ENCODE results near the gene CDC42. TPM values are rescaled to one million over a fixed set of nuclear protein-coding genes. Genes with fewer than 3 reads are reported as not detected.

The CDC42 gene
- total and polyA plus RNA-seq, 2 experiments from 2014 or later, result 119 to 184 TPM

- no peaks in the 10 kb centered on the region for H3K9me2 ChIP-seq (ENCODE audit: insufficient read depth)
- peaks cover 10% of the 10 kb centered on the region for H3F3A ChIP-seq (replicated peaks; ENCODE audit: low read depth)
- DNase-seq (ENCODE audit: low spot score), result peak; percentile 77
- TF ChIP-seq JUNB (IDR thresholded peaks at IDR 0.05; ENCODE audit: unreplicated experiment) (no peak), EZH2phosphoT487 (IDR thresholded peaks at IDR 0.05; ENCODE audit: unreplicated experiment) (no peak), CREB1 (CRISPR knock-in tag; IDR thresholded peaks at IDR 0.05; ENCODE audit: low read depth) (peak; percentile 37; the same call in 1 of the 2 replicates), STAT1 (IDR thresholded peaks at IDR 0.05; ENCODE audit: unreplicated experiment) (no peak), REST (IDR thresholded peaks at IDR 0.05; ENCODE audit: unreplicated experiment) (no peak), POLR2AphosphoS5 (IDR thresholded peaks at IDR 0.05; ENCODE audit: low read depth) (no peak), EZH2 (IDR thresholded peaks at IDR 0.05; ENCODE audit: low read depth, unreplicated experiment) (no peak), NANOG (IDR thresholded peaks at IDR 0.05; ENCODE audit: borderline replicate concordance) (no peak)
- TF ChIP-seq, protein P1, sequence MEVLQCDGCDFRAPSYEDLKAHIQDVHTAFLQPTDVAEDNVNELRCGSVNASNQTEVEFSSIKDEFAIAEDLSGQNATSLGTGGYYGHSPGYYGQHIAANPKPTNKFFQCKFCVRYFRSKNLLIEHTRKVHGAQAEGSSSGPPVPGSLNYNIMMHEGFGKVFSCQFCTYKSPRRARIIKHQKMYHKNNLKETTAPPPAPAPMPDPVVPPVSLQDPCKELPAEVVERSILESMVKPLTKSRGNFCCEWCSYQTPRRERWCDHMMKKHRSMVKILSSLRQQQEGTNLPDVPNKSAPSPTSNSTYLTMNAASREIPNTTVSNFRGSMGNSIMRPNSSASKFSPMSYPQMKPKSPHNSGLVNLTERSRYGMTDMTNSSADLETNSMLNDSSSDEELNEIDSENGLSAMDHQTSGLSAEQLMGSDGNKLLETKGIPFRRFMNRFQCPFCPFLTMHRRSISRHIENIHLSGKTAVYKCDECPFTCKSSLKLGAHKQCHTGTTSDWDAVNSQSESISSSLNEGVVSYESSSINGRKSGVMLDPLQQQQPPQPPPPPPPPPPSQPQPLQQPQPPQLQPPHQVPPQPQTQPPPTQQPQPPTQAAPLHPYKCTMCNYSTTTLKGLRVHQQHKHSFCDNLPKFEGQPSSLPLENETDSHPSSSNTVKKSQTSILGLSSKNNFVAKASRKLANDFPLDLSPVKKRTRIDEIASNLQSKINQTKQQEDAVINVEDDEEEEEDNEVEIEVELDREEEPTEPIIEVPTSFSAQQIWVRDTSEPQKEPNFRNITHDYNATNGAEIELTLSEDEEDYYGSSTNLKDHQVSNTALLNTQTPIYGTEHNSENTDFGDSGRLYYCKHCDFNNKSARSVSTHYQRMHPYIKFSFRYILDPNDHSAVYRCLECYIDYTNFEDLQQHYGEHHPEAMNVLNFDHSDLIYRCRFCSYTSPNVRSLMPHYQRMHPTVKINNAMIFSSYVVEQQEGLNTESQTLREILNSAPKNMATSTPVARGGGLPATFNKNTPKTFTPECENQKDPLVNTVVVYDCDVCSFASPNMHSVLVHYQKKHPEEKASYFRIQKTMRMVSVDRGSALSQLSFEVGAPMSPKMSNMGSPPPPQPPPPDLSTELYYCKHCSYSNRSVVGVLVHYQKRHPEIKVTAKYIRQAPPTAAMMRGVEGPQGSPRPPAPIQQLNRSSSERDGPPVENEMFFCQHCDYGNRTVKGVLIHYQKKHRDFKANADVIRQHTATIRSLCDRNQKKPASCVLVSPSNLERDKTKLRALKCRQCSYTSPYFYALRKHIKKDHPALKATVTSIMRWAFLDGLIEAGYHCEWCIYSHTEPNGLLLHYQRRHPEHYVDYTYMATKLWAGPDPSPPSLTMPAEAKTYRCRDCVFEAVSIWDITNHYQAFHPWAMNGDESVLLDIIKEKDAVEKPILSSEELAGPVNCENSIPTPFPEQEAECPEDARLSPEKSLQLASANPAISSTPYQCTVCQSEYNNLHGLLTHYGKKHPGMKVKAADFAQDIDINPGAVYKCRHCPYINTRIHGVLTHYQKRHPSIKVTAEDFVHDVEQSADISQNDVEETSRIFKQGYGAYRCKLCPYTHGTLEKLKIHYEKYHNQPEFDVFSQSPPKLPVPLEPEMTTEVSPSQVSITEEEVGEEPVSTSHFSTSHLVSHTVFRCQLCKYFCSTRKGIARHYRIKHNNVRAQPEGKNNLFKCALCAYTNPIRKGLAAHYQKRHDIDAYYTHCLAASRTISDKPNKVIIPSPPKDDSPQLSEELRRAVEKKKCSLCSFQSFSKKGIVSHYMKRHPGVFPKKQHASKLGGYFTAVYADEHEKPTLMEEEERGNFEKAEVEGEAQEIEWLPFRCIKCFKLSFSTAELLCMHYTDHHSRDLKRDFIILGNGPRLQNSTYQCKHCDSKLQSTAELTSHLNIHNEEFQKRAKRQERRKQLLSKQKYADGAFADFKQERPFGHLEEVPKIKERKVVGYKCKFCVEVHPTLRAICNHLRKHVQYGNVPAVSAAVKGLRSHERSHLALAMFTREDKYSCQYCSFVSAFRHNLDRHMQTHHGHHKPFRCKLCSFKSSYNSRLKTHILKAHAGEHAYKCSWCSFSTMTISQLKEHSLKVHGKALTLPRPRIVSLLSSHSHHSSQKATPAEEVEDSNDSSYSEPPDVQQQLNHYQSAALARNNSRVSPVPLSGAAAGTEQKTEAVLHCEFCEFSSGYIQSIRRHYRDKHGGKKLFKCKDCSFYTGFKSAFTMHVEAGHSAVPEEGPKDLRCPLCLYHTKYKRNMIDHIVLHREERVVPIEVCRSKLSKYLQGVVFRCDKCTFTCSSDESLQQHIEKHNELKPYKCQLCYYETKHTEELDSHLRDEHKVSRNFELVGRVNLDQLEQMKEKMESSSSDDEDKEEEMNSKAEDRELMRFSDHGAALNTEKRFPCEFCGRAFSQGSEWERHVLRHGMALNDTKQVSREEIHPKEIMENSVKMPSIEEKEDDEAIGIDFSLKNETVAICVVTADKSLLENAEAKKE (CRISPR knock-in tag; IDR thresholded peaks at IDR 0.05), result no peak
- H3K27me3 Mint-ChIP-seq (ENCODE audit: insufficient read depth, low read depth, poor library complexity), result peaks cover 6% of the 10 kb centered on the region
- H3K36me3 Mint-ChIP-seq (ENCODE audit: low read depth), result peaks cover 20% of the 10 kb centered on the region; the same call in 2 of the 3 replicates
- peak; percentile 63 for ATAC-seq
- H3K36me3 ChIP-seq (ENCODE audit: insufficient read depth), result no peaks in the 10 kb centered on the region; the same call in 1 of the 2 replicates
- H3K79me2 ChIP-seq (replicated peaks; ENCODE audit: insufficient read depth), result peaks cover 50% of the 10 kb centered on the region
- H3K4me3 ChIP-seq, result peak overlapping the region; percentile 74
- H3K27me3 ChIP-seq (ENCODE audit: insufficient read depth), result no peaks in the 10 kb centered on the region
- H3K4me1 Mint-ChIP-seq, result peaks cover 24% of the 10 kb centered on the region
- peak overlapping the region; percentile 98 for H3K4me3 Mint-ChIP-seq
- H3K27ac Mint-ChIP-seq, result peak overlapping the region; percentile 97
- H4K20me1 ChIP-seq (replicated peaks; ENCODE audit: insufficient read depth), result peaks cover 22% of the 10 kb centered on the region
- H2AFZ ChIP-seq, result no peak overlapping the region
- H3K9me3 Mint-ChIP-seq, result no peaks in the 10 kb centered on the region
- peaks cover 24% of the 10 kb centered on the region for H3K4me1 ChIP-seq (ENCODE audit: insufficient read depth)
- peak overlapping the region; percentile 84 for H3K4me2 ChIP-seq
- H3K27ac ChIP-seq (ENCODE audit: low read depth), result peak overlapping the region; percentile 98
These were observed 730 bp downstream of the CDC42 start for GRCh38 chr1:22053017-22053860.
